H1 (cell line): ENCODE data around the gene MICOS13. TPM values are rescaled to one million over a fixed set of nuclear protein-coding genes. Genes with fewer than 3 reads are reported as not detected.

Source experiments
- BCL11A ChIP-seq, 2 experiments: IDR thresholded peaks; one replicate each; pipeline ENCODE4 v1.6.1; 2011; ENCODE audit warnings: low read depth in 2 of 2, low read length in 2 of 2, mild to moderate bottlenecking in 2 of 2
- BRCA1 ChIP-seq: IDR thresholded peaks from 2 replicates; pipeline ENCODE4 v1.6.1; 2012; ENCODE audit warnings: low read depth, low read length, improper control_type of control experiment
- CHD7 ChIP-seq: fragments of 300-600 bp; sonication (generic); IDR thresholded peaks from 2 replicates; pipeline ENCODE4 v1.7.1; 2012; ENCODE audit warnings: low read length, moderate library complexity, mild to moderate bottlenecking, inconsistent platforms; ENCODE audit not compliant: insufficient replicate concordance
- EGR1 ChIP-seq: IDR thresholded peaks from 2 replicates; pipeline ENCODE4 v1.6.1; 2011; ENCODE audit warnings: low read depth, low read length, borderline replicate concordance
- HDAC6 ChIP-seq: IDR thresholded peaks from one replicate; pipeline ENCODE4 v1.7.1; 2012; ENCODE audit warnings: low read depth, mild to moderate bottlenecking, inconsistent platforms, low read length, moderate library complexity
- POLR2A ChIP-seq, 2 experiments: IDR thresholded peaks; 1 replicate in 1 of 2; 2 replicates in 1 of 2; pipeline ENCODE4 v1.6.1; 2011; ENCODE audit warnings: low read depth in 2 of 2, low read length in 2 of 2, mild to moderate bottlenecking in 2 of 2; ENCODE audit errors: control extremely low read depth in 1 of 2
- SIRT6 ChIP-seq: IDR thresholded peaks from one replicate; pipeline ENCODE4 v1.7.1; 2012; ENCODE audit warnings: low read length, inconsistent platforms
- TAF7 ChIP-seq: optimal IDR thresholded peaks from 2 replicates; pipeline ENCODE3; 2011; ENCODE audit warnings: low read depth, mild to moderate bottlenecking, inconsistent platforms, low read length, moderate library complexity, borderline replicate concordance
- TBP ChIP-seq: IDR thresholded peaks from 2 replicates; pipeline ENCODE4 v1.6.1; 2011; ENCODE audit warnings: low read depth, low read length, improper control_type of control experiment
- ZNF274 ChIP-seq: IDR thresholded peaks from 2 replicates; pipeline ENCODE4 v1.7.0; 2012; ENCODE audit warnings: low read length, borderline replicate concordance; ENCODE audit errors: extremely low read depth
- polyA plus RNA-seq, 7 experiments: library from polyadenylated mRNA; depleted of rRNA in 3 of 7; stranded (reverse) in 5 of 7; unstranded in 2 of 7; fragments of >200 nt in 5 of 7; fragments of 200-250 nt in 2 of 7; gene quantifications; 1 replicate in 5 of 7; 2 replicates in 1 of 7; 4 replicates in 1 of 7; pipeline versions ENCODE4 v1.2.1 to v1.2.3, GENCODE V29; 2011 to 2013; ENCODE audit warnings: missing spikeins in 2 of 7, mixed read lengths in 2 of 7
- total RNA-seq: library from RNA; stranded (reverse); fragmentation: NEBNext Ultra II Directional; extraction: Animal tissue kit (Norgen Biotek cat#: 25700); gene quantifications from 2 replicates; pipeline ENCODE4 v1.2.1, GENCODE V29; 2021

The MICOS13 gene
- total and polyA plus RNA-seq, 2 of the 8 experiments (the other 6 are each of a cell fraction or from before 2014, with no cell fraction given) = 17.3 to 36.1 TPM

GRCh38 chr19:5691822-5692722, 11.8 kb upstream of the MICOS13 start (continued):
- TF ChIP-seq CHD7 (no peak), EGR1 (no peak), BRCA1 (no peak), TAF7 (no peak), BCL11A (IDR thresholded peaks at IDR 0.05; ENCODE audit: low read depth in 2 of 2, low read length in 2 of 2) (no peak), SIRT6 (peak; percentile 38), TBP (no peak), POLR2A (IDR thresholded peaks at IDR 0.05; ENCODE audit: control extremely low read depth in 1 of 2, low read depth in 2 of 2, low read length in 2 of 2) (peak; percentile 49 to 67), ZNF274 (no peak), HDAC6 (no peak)
